ENCODE measurements around the gene MDN1. TPM values are rescaled to one million over a fixed set of nuclear protein-coding genes. Genes with fewer than 3 reads are reported as not detected.

Gene MDN1
- total and polyA plus RNA-seq, 2 of the 13 experiments (the other 11 are each of a cell fraction or from before 2014, with no cell fraction given) = 18.8 to 52.9 TPM

DNA sequence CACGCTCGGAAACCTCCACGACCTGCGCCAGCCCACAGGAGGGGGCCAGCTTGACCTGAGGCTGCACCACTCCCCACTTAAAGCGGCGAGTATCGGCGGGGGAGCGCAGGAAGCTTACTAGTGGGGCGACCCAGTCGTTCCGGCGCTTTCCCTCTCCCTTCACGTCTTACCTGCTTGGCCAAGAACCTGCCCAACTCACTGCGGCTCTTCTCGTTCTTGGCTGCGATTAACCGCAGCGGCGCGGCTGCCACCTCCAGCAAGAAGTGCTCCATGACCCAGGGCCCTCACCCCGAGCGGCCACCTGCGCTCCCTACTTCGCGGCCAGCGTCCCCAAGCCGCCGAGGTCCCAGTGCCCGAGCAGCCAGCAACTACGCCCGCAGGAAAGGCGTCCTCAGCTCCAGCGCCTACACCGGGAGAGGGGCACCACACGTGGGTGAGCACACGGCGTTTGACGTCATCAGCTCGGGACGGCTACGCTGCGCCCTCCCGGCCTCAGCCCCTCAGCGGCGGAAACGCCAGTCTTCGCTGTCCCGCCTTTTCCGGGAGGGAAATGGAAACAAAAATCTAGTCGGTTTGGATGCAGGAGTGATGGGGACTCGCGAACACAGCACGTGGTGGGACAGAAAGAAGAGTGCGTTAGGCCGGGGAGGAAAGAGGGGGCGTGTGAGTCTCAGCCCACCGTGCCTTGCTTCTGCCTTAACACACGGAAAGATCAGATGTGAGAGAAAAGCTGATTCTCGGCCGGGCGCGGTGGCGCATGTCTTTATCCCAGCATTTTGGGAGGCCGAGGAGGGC is at the start of gene MDN1 (continued):
- TF ChIP-seq, protein P1, sequence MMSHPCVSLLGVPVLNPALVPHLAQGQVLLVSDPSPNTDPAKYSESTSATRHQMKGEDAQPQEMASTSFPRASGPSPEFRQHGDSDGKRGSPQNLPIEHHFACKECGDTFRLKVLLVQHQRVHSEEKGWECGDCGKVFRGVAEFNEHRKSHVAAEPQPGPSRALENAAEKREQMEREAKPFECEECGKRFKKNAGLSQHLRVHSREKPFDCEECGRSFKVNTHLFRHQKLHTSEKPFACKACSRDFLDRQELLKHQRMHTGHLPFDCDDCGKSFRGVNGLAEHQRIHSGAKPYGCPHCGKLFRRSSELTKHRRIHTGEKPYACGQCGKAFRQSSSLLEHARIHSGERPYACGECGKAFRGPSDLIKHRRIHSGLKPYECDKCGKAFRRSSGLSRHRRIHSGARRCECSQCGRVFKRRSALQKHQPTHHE (CRISPR knock-in tag; IDR thresholded peaks at IDR 0.05; ENCODE audit: borderline replicate concordance) = peak; percentile 67; the same call in 1 of the 2 replicates
- TF ChIP-seq ZC3H4 (CRISPR knock-in tag; IDR thresholded peaks at IDR 0.05; ENCODE audit: borderline replicate concordance) (no peak; the same call in 1 of the 2 replicates), NFYB (CRISPR knock-in tag; IDR thresholded peaks at IDR 0.05) (no peak), ZNF747 (CRISPR knock-in tag; IDR thresholded peaks at IDR 0.05; ENCODE audit: borderline replicate concordance) (peak; percentile 94), GLI4 (CRISPR knock-in tag; IDR thresholded peaks at IDR 0.05; ENCODE audit: borderline replicate concordance) (no peak), KAT7 (CRISPR knock-in tag; IDR thresholded peaks at IDR 0.05; ENCODE audit: borderline replicate concordance) (peak; percentile 85; the same call in 1 of the 2 replicates), ZSCAN31 (CRISPR knock-in tag; IDR thresholded peaks at IDR 0.05; ENCODE audit: low read depth) (peak; percentile 88), ZNF672 (CRISPR knock-in tag; IDR thresholded peaks at IDR 0.05) (no peak), ZBTB7A (CRISPR knock-in tag; IDR thresholded peaks at IDR 0.05) (peak; percentile 62), CCDC6 (CRISPR knock-in tag; IDR thresholded peaks at IDR 0.05) (peak; percentile 97), SAP130 (CRISPR knock-in tag; IDR thresholded peaks at IDR 0.05; ENCODE audit: low read depth) (peak; percentile 100), ZFP36L2 (CRISPR knock-in tag; IDR thresholded peaks at IDR 0.05) (no peak), FOXM1 (CRISPR knock-in tag; IDR thresholded peaks at IDR 0.05) (no peak), TCF12 (IDR thresholded peaks at IDR 0.05) (no peak), TCF12 (CRISPR knock-in tag; IDR thresholded peaks at IDR 0.05) (peak; percentile 42; the same call in 1 of the 2 replicates), SMYD3 (CRISPR knock-in tag; IDR thresholded peaks at IDR 0.05) (peak; percentile 87)
- TF ChIP-seq, protein P2, sequence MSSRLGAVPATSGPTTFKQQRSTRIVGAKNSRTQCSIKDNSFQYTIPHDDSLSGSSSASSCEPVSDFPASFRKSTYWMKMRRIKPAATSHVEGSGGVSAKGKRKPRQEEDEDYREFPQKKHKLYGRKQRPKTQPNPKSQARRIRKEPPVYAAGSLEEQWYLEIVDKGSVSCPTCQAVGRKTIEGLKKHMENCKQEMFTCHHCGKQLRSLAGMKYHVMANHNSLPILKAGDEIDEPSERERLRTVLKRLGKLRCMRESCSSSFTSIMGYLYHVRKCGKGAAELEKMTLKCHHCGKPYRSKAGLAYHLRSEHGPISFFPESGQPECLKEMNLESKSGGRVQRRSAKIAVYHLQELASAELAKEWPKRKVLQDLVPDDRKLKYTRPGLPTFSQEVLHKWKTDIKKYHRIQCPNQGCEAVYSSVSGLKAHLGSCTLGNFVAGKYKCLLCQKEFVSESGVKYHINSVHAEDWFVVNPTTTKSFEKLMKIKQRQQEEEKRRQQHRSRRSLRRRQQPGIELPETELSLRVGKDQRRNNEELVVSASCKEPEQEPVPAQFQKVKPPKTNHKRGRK (CRISPR knock-in tag; IDR thresholded peaks at IDR 0.05) = no peak
- TF ChIP-seq, protein P3, sequence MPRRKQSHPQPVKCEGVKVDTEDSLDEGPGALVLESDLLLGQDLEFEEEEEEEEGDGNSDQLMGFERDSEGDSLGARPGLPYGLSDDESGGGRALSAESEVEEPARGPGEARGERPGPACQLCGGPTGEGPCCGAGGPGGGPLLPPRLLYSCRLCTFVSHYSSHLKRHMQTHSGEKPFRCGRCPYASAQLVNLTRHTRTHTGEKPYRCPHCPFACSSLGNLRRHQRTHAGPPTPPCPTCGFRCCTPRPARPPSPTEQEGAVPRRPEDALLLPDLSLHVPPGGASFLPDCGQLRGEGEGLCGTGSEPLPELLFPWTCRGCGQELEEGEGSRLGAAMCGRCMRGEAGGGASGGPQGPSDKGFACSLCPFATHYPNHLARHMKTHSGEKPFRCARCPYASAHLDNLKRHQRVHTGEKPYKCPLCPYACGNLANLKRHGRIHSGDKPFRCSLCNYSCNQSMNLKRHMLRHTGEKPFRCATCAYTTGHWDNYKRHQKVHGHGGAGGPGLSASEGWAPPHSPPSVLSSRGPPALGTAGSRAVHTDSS (CRISPR knock-in tag; conservative IDR thresholded peaks at IDR 0.05) = no peak
- TF ChIP-seq, protein P4, sequence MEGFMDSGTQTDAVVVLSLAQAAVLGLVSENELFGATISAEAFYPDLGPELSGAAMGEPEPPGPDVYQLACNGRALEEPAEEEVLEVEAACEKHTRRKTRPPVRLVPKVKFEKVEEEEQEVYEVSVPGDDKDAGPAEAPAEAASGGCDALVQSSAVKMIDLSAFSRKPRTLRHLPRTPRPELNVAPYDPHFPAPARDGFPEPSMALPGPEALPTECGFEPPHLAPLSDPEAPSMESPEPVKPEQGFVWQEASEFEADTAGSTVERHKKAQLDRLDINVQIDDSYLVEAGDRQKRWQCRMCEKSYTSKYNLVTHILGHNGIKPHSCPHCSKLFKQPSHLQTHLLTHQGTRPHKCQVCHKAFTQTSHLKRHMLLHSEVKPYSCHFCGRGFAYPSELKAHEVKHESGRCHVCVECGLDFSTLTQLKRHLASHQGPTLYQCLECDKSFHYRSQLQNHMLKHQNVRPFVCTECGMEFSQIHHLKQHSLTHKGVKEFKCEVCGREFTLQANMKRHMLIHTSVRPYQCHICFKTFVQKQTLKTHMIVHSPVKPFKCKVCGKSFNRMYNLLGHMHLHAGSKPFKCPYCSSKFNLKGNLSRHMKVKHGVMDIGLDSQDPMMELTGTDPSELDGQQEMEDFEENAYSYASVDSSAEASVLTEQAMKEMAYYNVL (CRISPR knock-in tag; IDR thresholded peaks at IDR 0.05; ENCODE audit: borderline replicate concordance) = 0 out of 2 replicates have a peak, but pooled peaks have one; percentile 48
- TF ChIP-seq, protein P5, sequence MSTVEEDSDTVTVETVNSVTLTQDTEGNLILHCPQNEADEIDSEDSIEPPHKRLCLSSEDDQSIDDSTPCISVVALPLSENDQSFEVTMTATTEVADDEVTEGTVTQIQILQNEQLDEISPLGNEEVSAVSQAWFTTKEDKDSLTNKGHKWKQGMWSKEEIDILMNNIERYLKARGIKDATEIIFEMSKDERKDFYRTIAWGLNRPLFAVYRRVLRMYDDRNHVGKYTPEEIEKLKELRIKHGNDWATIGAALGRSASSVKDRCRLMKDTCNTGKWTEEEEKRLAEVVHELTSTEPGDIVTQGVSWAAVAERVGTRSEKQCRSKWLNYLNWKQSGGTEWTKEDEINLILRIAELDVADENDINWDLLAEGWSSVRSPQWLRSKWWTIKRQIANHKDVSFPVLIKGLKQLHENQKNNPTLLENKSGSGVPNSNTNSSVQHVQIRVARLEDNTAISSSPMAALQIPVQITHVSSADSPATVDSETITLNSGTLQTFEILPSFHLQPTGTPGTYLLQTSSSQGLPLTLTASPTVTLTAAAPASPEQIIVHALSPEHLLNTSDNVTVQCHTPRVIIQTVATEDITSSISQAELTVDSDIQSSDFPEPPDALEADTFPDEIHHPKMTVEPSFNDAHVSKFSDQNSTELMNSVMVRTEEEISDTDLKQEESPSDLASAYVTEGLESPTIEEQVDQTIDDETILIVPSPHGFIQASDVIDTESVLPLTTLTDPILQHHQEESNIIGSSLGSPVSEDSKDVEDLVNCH (CRISPR knock-in tag; IDR thresholded peaks at IDR 0.05) = 0 out of 2 replicates have a peak, but pooled peaks have one; percentile 85

Data from HepG2 (cell line).